ENCODE results near the gene ZNF45. TPM values are rescaled to one million over a fixed set of nuclear protein-coding genes. Genes with fewer than 3 reads are reported as not detected.
"Not testable (repeated sequence)": the region's sequence is repeated elsewhere in the genome, so short reads cannot be mapped to it uniquely, and the experiment has no call there.

Gene ZNF45
- total and polyA plus RNA-seq, 3 experiments from 2014 or later, result 10.0 to 15.0 (median 11.7) TPM

DNA sequence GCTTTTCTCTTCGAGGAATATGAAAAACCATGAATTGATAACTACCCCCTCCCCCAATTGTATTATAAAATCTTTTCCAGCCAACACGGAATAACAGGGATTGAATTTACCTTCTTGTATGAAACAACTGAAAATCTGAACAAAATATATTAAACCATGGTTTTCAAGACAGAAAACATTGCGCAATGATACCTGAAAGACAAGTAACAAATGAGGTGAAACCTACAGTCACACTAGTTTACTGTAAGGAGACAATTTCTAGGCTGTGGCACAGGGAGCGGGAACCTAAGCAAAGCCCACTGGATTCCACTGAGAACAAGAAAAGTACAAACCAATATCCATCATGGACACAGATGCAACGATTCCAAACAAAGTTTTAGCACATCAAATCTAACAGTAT lies 54.6 kb downstream of the ZNF45 start:
- Histone ChIP-seq H3K27ac (ENCODE audit: low read depth, low read length) (no peak overlapping the region), H3K9me3 (ENCODE audit: low read length) (peaks cover 14% of the 10 kb centered on the region), H3K4me3 (ENCODE audit: low read length) (no peak overlapping the region), H3K4me1 (ENCODE audit: insufficient read depth, low read length) (no peaks in the 10 kb centered on the region), H3K27me3 (ENCODE audit: insufficient read depth, low read length, poor library complexity, severe bottlenecking) (no peaks in the 10 kb centered on the region), H3K36me3 (ENCODE audit: insufficient read depth, low read length) (no peaks in the 10 kb centered on the region)
- DNase-seq, result no peak
- POLR2A ChIA-PET, result no interaction called here
- peaks cover 9 to 79% (median 51%) of the 10 kb centered on the region in 3 donors for H3K36me3 Mint-ChIP-seq
- CTCF ChIA-PET, result no interaction called here
- H3K4me3 Mint-ChIP-seq, result no peak overlapping the region
- H3K4me1 Mint-ChIP-seq, result no peaks in the 10 kb centered on the region
- no peak overlapping the region for H3K27ac Mint-ChIP-seq
- no peaks in the 10 kb centered on the region for H3K27me3 Mint-ChIP-seq
- peaks cover 59 to 86% (median 78%) of the 10 kb centered on the region in 5 donors for H3K9me3 Mint-ChIP-seq

DNA sequence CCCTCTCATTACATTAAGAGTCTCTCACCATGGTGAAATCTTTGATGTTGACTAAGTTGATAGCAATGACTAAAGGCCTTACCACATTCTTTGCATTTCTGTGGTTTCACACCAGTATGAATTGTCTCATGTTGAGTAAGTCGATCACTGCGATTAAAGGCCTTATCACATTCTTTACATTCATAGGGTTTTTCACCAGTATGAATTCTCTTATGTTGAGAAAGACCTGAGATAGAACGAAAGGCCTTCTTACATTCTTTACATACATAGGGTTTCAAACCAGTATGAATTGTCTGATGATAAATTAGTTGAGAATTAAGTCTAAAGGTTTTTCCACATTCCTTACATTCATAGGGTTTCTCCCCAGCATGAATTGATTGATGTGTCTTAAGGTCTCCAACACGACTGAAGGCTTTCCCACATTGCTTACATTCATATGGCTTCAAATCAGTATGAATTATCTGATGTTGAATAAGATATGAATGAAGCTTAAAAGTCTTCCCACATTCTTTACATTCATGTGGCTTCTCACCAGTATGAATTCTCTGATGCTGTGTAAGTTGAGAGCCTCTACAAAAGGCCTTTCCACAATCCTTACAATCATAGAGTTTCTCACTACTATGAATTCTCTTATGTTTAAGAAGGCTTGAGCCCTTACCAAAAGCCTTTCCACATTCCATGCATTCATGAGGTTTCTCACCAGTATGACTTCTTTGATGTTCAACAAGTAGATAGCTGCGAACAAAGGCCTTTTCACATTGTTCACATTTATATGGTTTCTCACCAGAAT lies 62.3 kb downstream of the ZNF45 start:
- peaks cover 59 to 83% (median 75%) of the 10 kb centered on the region in 5 donors for H3K9me3 Mint-ChIP-seq
- DNase-seq, result no peak
- no peaks in the 10 kb centered on the region for H3K27me3 Mint-ChIP-seq
- H3K27me3 ChIP-seq (ENCODE audit: insufficient read depth, low read length, poor library complexity, severe bottlenecking), result no peaks in the 10 kb centered on the region
- no peak overlapping the region for H3K27ac Mint-ChIP-seq
- no peak overlapping the region for H3K4me3 Mint-ChIP-seq
- POLR2A ChIA-PET, result no interaction called here
- no peaks in the 10 kb centered on the region for H3K4me1 ChIP-seq (ENCODE audit: insufficient read depth, low read length)
- H3K36me3 Mint-ChIP-seq, result peaks cover 2 to 44% (median 41%) of the 10 kb centered on the region in 3 donors
- H3K4me1 Mint-ChIP-seq, result no peaks in the 10 kb centered on the region
- CTCF ChIA-PET, result no interaction called here
- peaks cover 26% of the 10 kb centered on the region for H3K9me3 ChIP-seq (ENCODE audit: low read length)
- H3K36me3 ChIP-seq (ENCODE audit: insufficient read depth, low read length), result no peaks in the 10 kb centered on the region
- no peak overlapping the region for H3K4me3 ChIP-seq (ENCODE audit: low read length)
- no peak overlapping the region for H3K27ac ChIP-seq (ENCODE audit: low read depth, low read length)

DNA sequence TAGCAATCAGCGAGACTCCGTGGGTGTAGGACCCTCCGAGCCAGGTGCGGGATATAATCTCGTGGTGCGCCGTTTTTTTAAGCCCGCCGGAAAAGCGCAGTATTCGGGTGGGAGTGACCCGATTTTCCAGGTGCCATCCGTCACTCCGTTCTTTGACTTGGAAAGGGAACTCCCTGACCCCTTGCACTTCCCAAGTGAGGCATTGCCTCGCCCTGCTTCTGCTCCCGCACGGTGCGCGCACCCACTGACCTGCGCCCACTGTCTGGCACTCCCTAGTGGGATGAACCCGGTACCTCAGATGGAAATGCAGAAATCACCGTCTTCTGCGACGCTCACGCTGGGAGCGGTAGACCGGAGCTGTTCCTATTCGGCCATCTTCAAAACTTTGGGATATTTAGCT lies 68.2 kb downstream of the ZNF45 start:
- H3K27me3 Mint-ChIP-seq; H3K27ac ChIP-seq (ENCODE audit: low read depth, low read length); H3K4me1 ChIP-seq (ENCODE audit: insufficient read depth, low read length); H3K4me3 Mint-ChIP-seq; H3K36me3 ChIP-seq (ENCODE audit: insufficient read depth, low read length); H3K4me3 ChIP-seq (ENCODE audit: low read length); H3K4me1 Mint-ChIP-seq; H3K27me3 ChIP-seq (ENCODE audit: insufficient read depth, low read length, poor library complexity, severe bottlenecking); H3K27ac Mint-ChIP-seq; POLR2A ChIA-PET; CTCF ChIA-PET; DNase-seq: not testable (repeated sequence)
- H3K9me3 ChIP-seq (ENCODE audit: low read length), result peaks cover 18% of the 10 kb centered on the region
- peaks cover 43 to 68% (median 58%) of the 10 kb centered on the region in 5 donors for H3K9me3 Mint-ChIP-seq
- peaks cover 0 to 13% (median 9%) of the 10 kb centered on the region in 3 donors for H3K36me3 Mint-ChIP-seq

Other genes with a start within 250 kb of the ZNF45 start
- gene IRGC, start 219.2 kb downstream of the ZNF45 start, total RNA-seq, result not detected
- gene IRGC, start 219.2 kb downstream of the ZNF45 start, polyA plus RNA-seq, result not detected
- gene SMG9, start 180.3 kb downstream of the ZNF45 start, total RNA-seq, result 10 to 100 TPM; 85.8 to 91.3 TPM
- 11.0 TPM for gene SMG9, start 180.3 kb downstream of the ZNF45 start, polyA plus RNA-seq
- gene KCNN4, start 154.3 kb downstream of the ZNF45 start, total RNA-seq, result 10 to 100 TPM; 93.8 to 97.6 TPM
- 8.3 TPM for gene KCNN4, start 154.3 kb downstream of the ZNF45 start, polyA plus RNA-seq
- gene LYPD5, start 132.8 kb downstream of the ZNF45 start, total RNA-seq, result under 1 TPM; 0.68 to 0.80 TPM
- gene LYPD5, start 132.8 kb downstream of the ZNF45 start, polyA plus RNA-seq, result not detected
- gene ZNF283, start 108.0 kb downstream of the ZNF45 start, total RNA-seq, result 1 to 10 TPM; 5.8 to 6.3 TPM
- gene ZNF283, start 108.0 kb downstream of the ZNF45 start, polyA plus RNA-seq, result 2.7 TPM
- 1 to 10 TPM in 1 of 2 experiments, under 1 TPM in 1; 0.83 to 1.4 TPM for gene ZNF404, start 51.3 kb downstream of the ZNF45 start, total RNA-seq
- gene ZNF404, start 51.3 kb downstream of the ZNF45 start, polyA plus RNA-seq, result 3.5 TPM
- gene ZNF221, start 15.9 kb upstream of the ZNF45 start, total RNA-seq, result 1 to 10 TPM; 1.7 to 1.8 TPM
- gene ZNF221, start 15.9 kb upstream of the ZNF45 start, polyA plus RNA-seq, result 3.3 TPM
- 1 to 10 TPM; 5.0 to 5.4 TPM for gene ZNF155, start 48.9 kb upstream of the ZNF45 start, total RNA-seq
- 5.8 TPM for gene ZNF155, start 48.9 kb upstream of the ZNF45 start, polyA plus RNA-seq
- 1 to 10 TPM; 3.9 to 4.9 TPM for gene ZNF230, start 67.7 kb upstream of the ZNF45 start, total RNA-seq
- 3.4 TPM for gene ZNF230, start 67.7 kb upstream of the ZNF45 start, polyA plus RNA-seq
- gene ZNF222, start 90.1 kb upstream of the ZNF45 start, total RNA-seq, result 1 to 10 TPM; 2.5 to 3.3 TPM
- 3.2 TPM for gene ZNF222, start 90.1 kb upstream of the ZNF45 start, polyA plus RNA-seq
- gene ZNF223, start 116.8 kb upstream of the ZNF45 start, total RNA-seq, result 1 to 10 TPM; 1.3 to 1.9 TPM
- 2.7 TPM for gene ZNF223, start 116.8 kb upstream of the ZNF45 start, polyA plus RNA-seq
- gene ZNF284, start 136.9 kb upstream of the ZNF45 start, total RNA-seq, result 1 to 10 TPM; 2.4 to 2.7 TPM
- 0.91 TPM for gene ZNF284, start 136.9 kb upstream of the ZNF45 start, polyA plus RNA-seq
- 10 to 100 TPM; 19.6 to 20.6 TPM for gene ZNF224, start 159.1 kb upstream of the ZNF45 start, total RNA-seq
- 11.9 TPM for gene ZNF224, start 159.1 kb upstream of the ZNF45 start, polyA plus RNA-seq
- gene ZNF225, start 178.1 kb upstream of the ZNF45 start, total RNA-seq, result 1 to 10 TPM; 3.3 to 3.5 TPM
- 3.6 TPM for gene ZNF225, start 178.1 kb upstream of the ZNF45 start, polyA plus RNA-seq
- 1 to 10 TPM; 9.4 to 9.5 TPM for gene ZNF234, start 206.3 kb upstream of the ZNF45 start, total RNA-seq
- gene ZNF234, start 206.3 kb upstream of the ZNF45 start, polyA plus RNA-seq, result 5.2 TPM
- 1 to 10 TPM; 8.6 to 9.4 TPM for gene ZNF226, start 229.8 kb upstream of the ZNF45 start, total RNA-seq
- gene ZNF226, start 229.8 kb upstream of the ZNF45 start, polyA plus RNA-seq, result 24.8 TPM